Gastroesophageal sphincter (tissue), 3 donors: ENCODE results near the gene ZNF223.

Source experiments
- EP300 ChIP-seq: sonication (generic); formaldehyde crosslinking; IDR thresholded peaks from one replicate; pipeline ENCODE4 v1.6.1; 2017; ENCODE audit warnings: antibody characterized with exemption, mild to moderate bottlenecking
- POLR2A ChIP-seq, 2 donors: fragments of 450-650 bp; IDR thresholded peaks; one replicate each; pipeline ENCODE4 v1.6.1; 2017; ENCODE audit warnings: antibody characterized with exemption in 2 of 2, mild to moderate bottlenecking in 2 of 2, moderate library complexity in 1 of 2
- TF ChIP-seq, protein P1 (sequence below), 4 experiments: fragments of 200-600 bp in 2 of 4; fragments of 450-650 bp in 2 of 4; sonication (generic) in 1 of 4; IDR thresholded peaks; one replicate each; pipeline ENCODE4 v1.5.1; 2017 to 2019; ENCODE audit warnings: antibody characterized with exemption in 4 of 4, mild to moderate bottlenecking in 2 of 4, moderate library complexity in 2 of 4

DNA sequence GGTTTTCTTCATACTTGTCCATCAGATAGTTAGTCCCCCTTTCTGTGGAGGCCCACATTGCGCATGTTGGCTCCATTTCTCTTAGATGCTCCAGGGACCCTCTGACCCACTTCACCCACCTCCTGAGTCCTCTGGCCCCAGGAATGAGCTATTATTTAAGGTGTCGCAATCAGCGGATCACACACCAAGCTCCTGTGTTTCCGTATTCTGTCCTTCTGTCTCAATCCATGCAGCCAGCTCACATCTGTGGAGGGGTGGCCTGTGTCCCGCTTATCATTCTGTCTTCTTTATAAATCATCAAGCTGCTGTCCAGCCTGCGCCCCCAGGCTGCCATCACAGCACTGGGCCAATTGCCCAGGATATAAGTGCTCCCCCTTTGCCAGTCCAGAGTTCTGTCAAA lies 44.4 kb upstream of the ZNF223 start:
- TF ChIP-seq, protein P1, sequence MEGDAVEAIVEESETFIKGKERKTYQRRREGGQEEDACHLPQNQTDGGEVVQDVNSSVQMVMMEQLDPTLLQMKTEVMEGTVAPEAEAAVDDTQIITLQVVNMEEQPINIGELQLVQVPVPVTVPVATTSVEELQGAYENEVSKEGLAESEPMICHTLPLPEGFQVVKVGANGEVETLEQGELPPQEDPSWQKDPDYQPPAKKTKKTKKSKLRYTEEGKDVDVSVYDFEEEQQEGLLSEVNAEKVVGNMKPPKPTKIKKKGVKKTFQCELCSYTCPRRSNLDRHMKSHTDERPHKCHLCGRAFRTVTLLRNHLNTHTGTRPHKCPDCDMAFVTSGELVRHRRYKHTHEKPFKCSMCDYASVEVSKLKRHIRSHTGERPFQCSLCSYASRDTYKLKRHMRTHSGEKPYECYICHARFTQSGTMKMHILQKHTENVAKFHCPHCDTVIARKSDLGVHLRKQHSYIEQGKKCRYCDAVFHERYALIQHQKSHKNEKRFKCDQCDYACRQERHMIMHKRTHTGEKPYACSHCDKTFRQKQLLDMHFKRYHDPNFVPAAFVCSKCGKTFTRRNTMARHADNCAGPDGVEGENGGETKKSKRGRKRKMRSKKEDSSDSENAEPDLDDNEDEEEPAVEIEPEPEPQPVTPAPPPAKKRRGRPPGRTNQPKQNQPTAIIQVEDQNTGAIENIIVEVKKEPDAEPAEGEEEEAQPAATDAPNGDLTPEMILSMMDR (IDR thresholded peaks at IDR 0.05): no peak
- TF ChIP-seq EP300 (no peak), POLR2A (IDR thresholded peaks at IDR 0.05) (no peak)
